Neuronal stem cell (in vitro differentiated cells): ENCODE results near the gene CACNB4.
"Not testable (repeated sequence)": the region's sequence is repeated elsewhere in the genome, so short reads cannot be mapped to it uniquely, and the experiment has no call there.

Experiments
- DNase-seq: peaks from one replicate; pipeline ENCODE4 v3.0.0-alpha.2; 2013; ENCODE audit warnings: low spot score
- H2AFZ ChIP-seq: one replicate; pipeline ENCODE4 v1.6.1; 2013; ENCODE audit warnings: mild to moderate bottlenecking, low read length, inconsistent platforms
- H2AK5ac ChIP-seq: 2 replicates; pipeline ENCODE4 v1.6.1; 2013; ENCODE audit warnings: low read depth, mild to moderate bottlenecking, inconsistent platforms, low read length, moderate library complexity, mixed read lengths
- H2BK120ac ChIP-seq: 2 replicates; pipeline ENCODE4 v1.6.1; 2013; ENCODE audit warnings: low read depth, mild to moderate bottlenecking, inconsistent platforms, low read length, moderate library complexity, mixed read lengths
- H2BK12ac ChIP-seq: one replicate; pipeline ENCODE4 v1.6.1; 2013; ENCODE audit warnings: low read length, inconsistent platforms
- H2BK15ac ChIP-seq: 2 replicates; pipeline ENCODE4 v1.6.1; 2013; ENCODE audit warnings: mild to moderate bottlenecking, low read length, inconsistent platforms, mixed read lengths
- H2BK5ac ChIP-seq: one replicate; pipeline ENCODE4 v1.6.1; 2013; ENCODE audit warnings: inconsistent platforms, mild to moderate bottlenecking, low read length, moderate library complexity
- H3K14ac ChIP-seq: one replicate; pipeline ENCODE4 v1.6.1; 2013; ENCODE audit warnings: low read length, inconsistent platforms
- H3K18ac ChIP-seq: 2 replicates; pipeline ENCODE4 v1.6.1; 2013; ENCODE audit warnings: low read length, inconsistent platforms
- H3K23ac ChIP-seq: 2 replicates; pipeline ENCODE4 v1.6.1; 2013; ENCODE audit warnings: low read depth, mild to moderate bottlenecking, mixed read lengths, low read length, inconsistent platforms; ENCODE audit not compliant: poor library complexity
- H3K27ac ChIP-seq: replicated peaks from 3 replicates; pipeline ENCODE4 v1.5.1; 2013; ENCODE audit warnings: low read length, inconsistent platforms
- H3K27me3 ChIP-seq, 3 experiments: 2 replicates each; pipeline ENCODE4 v1.6.1; 2013; ENCODE audit warnings: low read length in 3 of 3, mild to moderate bottlenecking in 2 of 3, inconsistent platforms in 1 of 3, low read depth in 1 of 3, mixed read lengths in 1 of 3, moderate library complexity in 1 of 3; ENCODE audit not compliant: control insufficient read depth in 3 of 3, insufficient read depth in 3 of 3
- H3K36me3 ChIP-seq, 2 donors: replicated peaks in 1 of 2; 2 replicates each; pipeline ENCODE4 v1.6.1; 2013; ENCODE audit warnings: low read length in 2 of 2; ENCODE audit not compliant: control insufficient read depth in 2 of 2, insufficient read depth in 2 of 2
- H3K4ac ChIP-seq: 2 replicates; pipeline ENCODE4 v1.6.1; 2013; ENCODE audit warnings: inconsistent platforms, mild to moderate bottlenecking, low read length, moderate library complexity
- H3K4me1 ChIP-seq, 2 donors: 1 replicate in 1 of 2; 2 replicates in 1 of 2; pipeline ENCODE4 v1.6.1; 2013; ENCODE audit warnings: low read length in 2 of 2, low read depth in 1 of 2; ENCODE audit not compliant: control insufficient read depth in 2 of 2, insufficient read depth in 1 of 2
- H3K4me2 ChIP-seq: one replicate; pipeline ENCODE4 v1.6.1; 2013; ENCODE audit warnings: mild to moderate bottlenecking, low read length, inconsistent platforms; ENCODE audit not compliant: insufficient read depth, poor library complexity, severe bottlenecking
- H3K4me3 ChIP-seq, 2 donors: 2 replicates each; pipeline ENCODE4 v1.5.1; 2013; ENCODE audit warnings: low read length in 2 of 2, mild to moderate bottlenecking in 2 of 2, inconsistent platforms in 1 of 2, moderate library complexity in 1 of 2
- H3K79me1 ChIP-seq: one replicate; pipeline ENCODE4 v1.6.1; 2013; ENCODE audit warnings: low read depth, mild to moderate bottlenecking, inconsistent platforms, low read length, moderate library complexity
- H3K9ac ChIP-seq: one replicate; pipeline ENCODE4 v1.6.1; 2013; ENCODE audit warnings: mild to moderate bottlenecking, low read depth, low read length, inconsistent platforms; ENCODE audit not compliant: poor library complexity
- H3K9me3 ChIP-seq, 2 donors: replicated peaks in 1 of 2; 2 replicates each; pipeline versions ENCODE3 to v1.6.1; 2013; ENCODE audit warnings: low read length in 2 of 2, mild to moderate bottlenecking in 2 of 2, inconsistent platforms in 1 of 2, low read depth in 1 of 2, mixed read lengths in 1 of 2, moderate library complexity in 1 of 2; ENCODE audit not compliant: control insufficient read depth in 2 of 2, insufficient read depth in 1 of 2
- H4K8ac ChIP-seq: one replicate; pipeline ENCODE4 v1.6.1; 2013; ENCODE audit warnings: low read depth, mild to moderate bottlenecking, inconsistent platforms, low read length, moderate library complexity
- H4K91ac ChIP-seq: one replicate; pipeline ENCODE4 v1.6.1; 2013; ENCODE audit warnings: low read length, low read depth, mild to moderate bottlenecking, inconsistent platforms; ENCODE audit not compliant: poor library complexity
- WGBS, 2 donors: extraction: QIAGEN DNeasy Blood & Tissue Kit; methylation state at CpG; one replicate each; pipeline ENCODE4 v1.1.7; 2013; ENCODE audit warnings: missing lambda C conversion rate in 2 of 2, mixed read lengths in 1 of 2; ENCODE audit not compliant: insufficient read length in 2 of 2, insufficient replicate concordance in 1 of 2; ENCODE audit errors: extremely low coverage in 2 of 2; 5-methylcytosine and 5-hydroxymethylcytosine counted together

CACNB4 gene

DNA sequence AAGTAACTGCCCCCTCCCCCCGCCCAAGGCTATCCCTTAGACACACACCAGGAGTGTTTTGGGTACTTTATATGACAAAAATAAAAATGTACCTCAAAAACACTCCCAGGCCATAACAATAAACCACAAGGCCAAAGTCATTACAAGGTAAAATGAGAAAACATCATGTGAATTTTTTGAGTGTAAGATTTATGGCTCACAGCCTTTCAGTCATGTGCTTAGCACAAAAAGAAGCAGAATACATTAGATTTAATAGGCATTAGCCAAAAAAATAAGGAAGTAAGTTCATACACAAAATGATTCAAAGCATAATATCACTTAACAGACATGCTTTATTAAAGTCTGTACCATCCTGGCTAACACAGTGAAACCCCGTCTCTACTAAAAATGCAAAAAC is 103.7 kb downstream of the CACNB4 start:
- H3K27me3 ChIP-seq, result no peaks in the 10 kb centered on the region
- H2BK12ac ChIP-seq, result no peak overlapping the region
- no peak overlapping the region for H2AK5ac ChIP-seq
- WGBS, 2 donors, result no CpG with 5 or more reads among the region's 2 CpGs
- H3K27ac ChIP-seq, result no peak overlapping the region
- no peak overlapping the region for H2BK120ac ChIP-seq
- H3K9ac ChIP-seq, result no peak overlapping the region
- no peaks in the 10 kb centered on the region for H3K79me1 ChIP-seq
- no peaks in the 10 kb centered on the region for H3K36me3 ChIP-seq
- H3K18ac ChIP-seq, result no peak overlapping the region
- H3K4me3 ChIP-seq, result no peak overlapping the region
- DNase-seq, result no peak
- H4K91ac ChIP-seq, result no peak overlapping the region
- H2AFZ ChIP-seq, result no peak overlapping the region
- H3K4me1 ChIP-seq, result peaks cover 0 to 5% of the 10 kb centered on the region in 2 donors
- no peak overlapping the region for H3K14ac ChIP-seq
- no peak overlapping the region for H4K8ac ChIP-seq
- H3K23ac ChIP-seq, result no peak overlapping the region
- no peak overlapping the region for H2BK15ac ChIP-seq
- H3K4ac ChIP-seq, result no peak overlapping the region
- no peak overlapping the region for H2BK5ac ChIP-seq
- H3K9me3 ChIP-seq, result no peaks in the 10 kb centered on the region
- no peak overlapping the region for H3K4me2 ChIP-seq

DNA sequence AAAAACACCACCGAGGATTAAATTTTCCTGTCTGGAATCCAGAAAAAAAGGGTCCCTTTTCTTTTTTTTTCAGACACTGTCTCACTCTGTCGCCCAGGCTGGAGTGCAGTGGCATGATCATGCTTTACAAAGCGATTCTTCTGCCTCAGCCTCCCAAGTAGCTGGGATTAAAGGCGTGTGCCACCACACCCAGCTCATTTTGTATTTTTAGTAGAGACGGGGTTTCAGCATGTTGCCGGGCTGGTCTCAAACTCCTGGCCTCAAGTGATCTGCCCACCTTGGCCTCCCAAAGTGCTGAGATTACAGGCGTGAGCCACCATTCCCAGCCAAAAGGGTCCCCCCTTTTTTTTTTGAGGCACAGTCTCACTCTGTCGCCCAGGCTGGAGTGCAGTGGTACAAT is 104.7 kb downstream of the CACNB4 start:
- H3K14ac ChIP-seq, H2BK5ac ChIP-seq, H2BK120ac ChIP-seq, H2AFZ ChIP-seq, H3K4me1 ChIP-seq, H2BK12ac ChIP-seq, H2BK15ac ChIP-seq, H3K9me3 ChIP-seq, DNase-seq, H3K27ac ChIP-seq, H2AK5ac ChIP-seq, H3K4me3 ChIP-seq, H3K9ac ChIP-seq, H3K4ac ChIP-seq, H3K4me2 ChIP-seq, H4K91ac ChIP-seq, H3K79me1 ChIP-seq, H3K18ac ChIP-seq, H3K27me3 ChIP-seq, H3K23ac ChIP-seq, H3K36me3 ChIP-seq, H4K8ac ChIP-seq: not testable (repeated sequence)
- WGBS, 2 donors, result no CpG with 5 or more reads among the region's 8 CpGs

- Histone ChIP-seq H3K4me3 (no peak overlapping the region), H3K4me1 (peaks cover 0 to 5% of the 10 kb centered on the region in 2 donors), H2AFZ (no peak overlapping the region), H3K14ac (no peak overlapping the region), H2BK120ac (no peak overlapping the region), H2BK5ac (no peak overlapping the region), H3K27me3 (no peaks in the 10 kb centered on the region), H3K4ac (no peak overlapping the region), H3K23ac (no peak overlapping the region), H3K9me3 (no peaks in the 10 kb centered on the region), H3K18ac (no peak overlapping the region), H3K79me1 (no peaks in the 10 kb centered on the region), H2AK5ac (no peak overlapping the region), H4K91ac (no peak overlapping the region), H3K36me3 (no peaks in the 10 kb centered on the region), H3K4me2 (no peak overlapping the region), H4K8ac (no peak overlapping the region), H2BK15ac (no peak overlapping the region), H3K27ac (no peak overlapping the region), H3K9ac (no peak overlapping the region), H2BK12ac (no peak overlapping the region)
- DNase-seq, result no peak
- no CpG with 5 or more reads among the region's 1 CpG for WGBS, 2 donors
These were observed 107.8 kb downstream of the CACNB4 start for GRCh38 chr2:151991010-151991409.

DNA sequence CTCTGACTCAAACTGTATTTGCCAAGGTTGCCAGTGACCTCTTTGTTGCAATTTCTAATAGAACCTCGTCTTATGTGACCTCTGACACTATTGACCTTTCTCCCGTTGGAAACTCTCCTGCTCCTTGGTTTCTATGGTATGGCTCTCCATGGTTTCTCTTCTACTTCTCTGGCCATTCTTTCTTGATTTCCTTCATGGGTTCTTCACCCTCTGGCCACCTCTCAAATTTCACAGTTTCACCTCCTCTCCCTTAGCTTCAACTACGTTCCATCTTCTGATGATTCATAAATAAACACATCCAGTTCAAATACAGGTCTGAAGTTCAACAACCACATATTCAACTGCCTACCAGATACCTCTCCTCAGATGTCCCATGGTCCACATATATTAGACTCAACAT is 109.5 kb downstream of the CACNB4 start:
- no peak overlapping the region for H3K14ac ChIP-seq
- H4K91ac ChIP-seq, result no peak overlapping the region
- H2AFZ ChIP-seq, result no peak overlapping the region
- H2AK5ac ChIP-seq, result no peak overlapping the region
- H3K9me3 ChIP-seq, result no peaks in the 10 kb centered on the region
- H2BK15ac ChIP-seq, result no peak overlapping the region
- H4K8ac ChIP-seq, result no peak overlapping the region
- H2BK12ac ChIP-seq, result no peak overlapping the region
- H3K4me1 ChIP-seq, result peaks cover 0 to 5% of the 10 kb centered on the region in 2 donors
- no peak overlapping the region for H3K4ac ChIP-seq
- H3K4me3 ChIP-seq, result no peak overlapping the region
- no peak overlapping the region for H2BK120ac ChIP-seq
- H3K18ac ChIP-seq, result no peak overlapping the region
- H3K9ac ChIP-seq, result no peak overlapping the region
- WGBS, 2 donors, result no CpG with 5 or more reads among the region's 3 CpGs
- H3K23ac ChIP-seq, result no peak overlapping the region
- DNase-seq, result no peak
- H2BK5ac ChIP-seq, result no peak overlapping the region
- H3K27ac ChIP-seq, result no peak overlapping the region
- H3K36me3 ChIP-seq, result no peaks in the 10 kb centered on the region
- H3K4me2 ChIP-seq, result no peak overlapping the region
- no peaks in the 10 kb centered on the region for H3K27me3 ChIP-seq
- no peaks in the 10 kb centered on the region for H3K79me1 ChIP-seq
